ENCODE data around the gene MAPKAPK2.

DNA sequence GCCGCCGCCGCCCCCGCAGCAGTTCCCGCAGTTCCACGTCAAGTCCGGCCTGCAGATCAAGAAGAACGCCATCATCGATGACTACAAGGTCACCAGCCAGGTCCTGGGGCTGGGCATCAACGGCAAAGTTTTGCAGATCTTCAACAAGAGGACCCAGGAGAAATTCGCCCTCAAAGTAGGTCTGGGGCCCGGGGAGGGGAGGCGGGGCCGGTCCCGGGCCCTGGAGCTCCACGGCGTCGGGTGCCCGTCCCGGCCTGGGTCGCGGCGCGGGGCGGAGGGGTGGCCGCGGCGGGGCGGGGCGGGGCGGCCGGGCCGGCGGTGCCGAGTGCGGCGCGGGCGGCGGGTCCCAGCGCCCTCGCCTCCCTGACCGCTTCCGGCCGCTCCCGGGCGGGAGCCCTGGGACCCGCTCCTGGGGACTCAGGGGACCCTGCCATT lies 646 bp downstream of the MAPKAPK2 start:
- TF ChIP-seq POLR2A (IDR thresholded peaks at IDR 0.05; ENCODE audit: low read depth, low read length) (no peak), POLR2AphosphoS5 (IDR thresholded peaks at IDR 0.05; ENCODE audit: low read depth, low read length) (no peak)
